HG03558 (cell line): ENCODE data around the gene C17orf67.

Source experiments
- ATAC-seq: cut with Tn5 transposase; IDR thresholded peaks from one replicate; pipeline ENCODE4 v1.9.1; 2021; ENCODE audit warnings: moderate number of reproducible peaks; ENCODE audit not compliant: unreplicated experiment; ENCODE audit errors: extremely low read depth

C17orf67 gene

DNA sequence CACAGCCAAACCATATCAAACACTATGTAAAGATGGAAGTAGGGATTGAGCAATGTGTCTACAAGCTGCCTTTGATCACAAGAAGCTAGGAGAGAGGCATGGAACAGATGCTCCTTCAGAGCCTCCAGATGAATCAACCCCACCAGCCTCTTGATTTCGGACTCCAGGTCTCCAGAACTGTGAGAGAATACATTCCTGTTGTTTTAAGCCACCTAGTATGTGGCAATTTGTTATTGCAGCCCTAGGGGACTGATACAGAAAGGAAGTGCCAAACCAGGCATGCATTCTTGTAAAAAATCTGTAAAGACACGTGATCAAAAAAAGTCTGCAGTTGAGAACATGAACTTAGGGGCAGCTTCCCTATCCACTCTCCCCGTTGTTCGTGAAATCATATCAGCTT, 91.1 kb downstream of the C17orf67 start:
- no peak for ATAC-seq
